Measurements from ENCODE around the gene GDPD4.

The GDPD4 gene

DNA sequence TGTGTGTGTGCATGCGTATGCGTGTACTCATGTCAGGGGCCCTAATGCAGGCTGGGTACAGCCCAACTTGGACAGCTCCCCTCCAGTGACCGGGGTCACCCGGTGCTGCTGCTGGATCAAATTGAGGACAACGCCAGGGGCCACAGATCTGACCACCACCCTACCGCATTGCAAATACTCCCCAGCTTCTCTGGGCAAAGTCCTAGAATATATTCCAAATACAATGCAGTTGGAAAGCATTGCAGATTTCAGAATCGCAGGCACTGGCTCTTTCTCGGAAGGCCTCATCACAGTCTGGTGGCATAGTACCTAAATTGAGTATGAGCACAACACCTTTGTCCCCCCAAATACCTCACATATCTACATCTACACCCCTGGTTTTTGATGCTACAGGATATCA, 130.2 kb downstream of the GDPD4 start:
- H3K27ac ChIP-seq, result no peak overlapping the region
- TF ChIP-seq ZFX (IDR thresholded peaks at IDR 0.05), result no peak
- TF ChIP-seq, protein P1, sequence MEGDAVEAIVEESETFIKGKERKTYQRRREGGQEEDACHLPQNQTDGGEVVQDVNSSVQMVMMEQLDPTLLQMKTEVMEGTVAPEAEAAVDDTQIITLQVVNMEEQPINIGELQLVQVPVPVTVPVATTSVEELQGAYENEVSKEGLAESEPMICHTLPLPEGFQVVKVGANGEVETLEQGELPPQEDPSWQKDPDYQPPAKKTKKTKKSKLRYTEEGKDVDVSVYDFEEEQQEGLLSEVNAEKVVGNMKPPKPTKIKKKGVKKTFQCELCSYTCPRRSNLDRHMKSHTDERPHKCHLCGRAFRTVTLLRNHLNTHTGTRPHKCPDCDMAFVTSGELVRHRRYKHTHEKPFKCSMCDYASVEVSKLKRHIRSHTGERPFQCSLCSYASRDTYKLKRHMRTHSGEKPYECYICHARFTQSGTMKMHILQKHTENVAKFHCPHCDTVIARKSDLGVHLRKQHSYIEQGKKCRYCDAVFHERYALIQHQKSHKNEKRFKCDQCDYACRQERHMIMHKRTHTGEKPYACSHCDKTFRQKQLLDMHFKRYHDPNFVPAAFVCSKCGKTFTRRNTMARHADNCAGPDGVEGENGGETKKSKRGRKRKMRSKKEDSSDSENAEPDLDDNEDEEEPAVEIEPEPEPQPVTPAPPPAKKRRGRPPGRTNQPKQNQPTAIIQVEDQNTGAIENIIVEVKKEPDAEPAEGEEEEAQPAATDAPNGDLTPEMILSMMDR (conservative IDR thresholded peaks at IDR 0.05), result no peak

DNA sequence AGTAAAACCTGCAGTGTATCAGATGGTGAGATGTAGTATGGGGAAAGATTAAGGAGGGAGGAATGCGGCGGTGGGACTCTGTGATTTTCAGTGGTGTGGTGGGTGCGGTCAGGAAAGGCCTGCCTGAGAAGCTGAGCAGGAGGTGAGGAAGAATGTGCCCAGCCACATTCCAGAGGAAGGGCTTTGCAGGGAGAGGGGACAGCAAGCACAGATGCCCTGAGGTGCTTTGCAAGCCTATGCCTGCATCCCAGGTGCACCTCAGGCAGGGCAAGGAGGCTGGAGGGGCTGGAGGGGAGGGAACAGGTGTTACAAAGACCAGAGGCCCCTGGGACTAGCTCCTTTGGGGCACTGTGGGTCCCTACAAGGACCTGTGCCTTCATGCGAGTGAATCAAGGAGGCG, 131.4 kb downstream of the GDPD4 start:
- TF ChIP-seq, protein P1 (conservative IDR thresholded peaks at IDR 0.05), result no peak
- no peak for TF ChIP-seq ZFX (IDR thresholded peaks at IDR 0.05)
- no peak overlapping the region for H3K27ac ChIP-seq

DNA sequence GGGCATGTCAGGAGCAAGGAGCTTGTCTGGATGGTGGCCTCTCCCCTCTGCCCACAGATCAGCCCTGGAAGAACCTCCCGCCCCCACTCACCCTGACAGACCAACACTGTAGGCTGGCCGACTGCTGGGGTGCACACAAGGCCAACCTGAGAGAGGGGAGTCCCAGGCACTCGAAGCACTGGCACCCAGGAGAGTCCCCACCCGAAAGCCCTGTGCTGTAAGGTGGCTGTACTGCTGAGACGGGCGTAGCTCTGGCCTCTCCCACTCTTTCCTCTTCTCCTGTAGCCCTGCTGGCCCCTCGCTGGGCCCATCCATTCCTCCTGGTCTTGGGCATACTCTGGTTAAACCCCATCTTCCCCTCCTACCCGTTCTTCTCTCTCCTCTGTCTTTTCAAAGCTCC, 133.7 kb downstream of the GDPD4 start:
- no peak overlapping the region for H3K27ac ChIP-seq
- TF ChIP-seq ZFX (IDR thresholded peaks at IDR 0.05), result no peak
- TF ChIP-seq, protein P1 (conservative IDR thresholded peaks at IDR 0.05), result no peak

DNA sequence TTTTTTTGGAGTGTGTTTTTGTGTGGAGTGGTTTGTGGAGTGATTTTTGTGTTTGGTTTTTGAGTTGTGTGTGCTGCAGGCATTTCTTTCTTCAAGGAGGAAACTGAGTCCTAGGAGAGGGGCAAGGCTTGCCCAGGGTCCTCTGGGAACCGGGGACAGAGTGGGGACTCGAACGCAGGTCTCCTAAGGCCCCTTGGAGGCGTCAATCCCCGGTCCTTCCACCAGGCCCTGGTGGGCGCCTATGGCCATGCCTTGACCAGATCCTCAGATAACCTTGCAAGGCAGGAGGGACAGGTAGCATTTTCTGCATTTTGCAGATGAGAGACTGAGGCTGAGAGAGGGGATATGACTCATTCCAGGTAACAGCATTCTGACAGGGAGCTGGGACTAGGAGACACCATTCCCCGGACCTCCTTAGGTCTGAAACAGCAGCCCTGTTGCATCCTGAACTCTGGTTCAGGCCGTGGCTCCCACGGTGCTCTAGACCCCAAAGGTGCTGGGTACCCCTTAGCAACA, 134.3 kb downstream of the GDPD4 start:
- TF ChIP-seq ZFX (IDR thresholded peaks at IDR 0.05), result no peak
- TF ChIP-seq, protein P1 (conservative IDR thresholded peaks at IDR 0.05), result no peak
- H3K27ac ChIP-seq, result no peak overlapping the region
